Aortic smooth muscle cell (primary cell): ENCODE data around the gene MERTK. TPM values are rescaled to one million over a fixed set of nuclear protein-coding genes. Genes with fewer than 3 reads are reported as not detected.

Experiments
- total RNA-seq: library from RNA; depleted of rRNA; stranded (reverse); fragments of >200 nt; gene quantifications from 2 replicates; pipeline ENCODE4 v1.2.3, GENCODE V29; 2014

MERTK gene
- total RNA-seq: 4.9 and 5.4 TPM in 2 replicates

DNA sequence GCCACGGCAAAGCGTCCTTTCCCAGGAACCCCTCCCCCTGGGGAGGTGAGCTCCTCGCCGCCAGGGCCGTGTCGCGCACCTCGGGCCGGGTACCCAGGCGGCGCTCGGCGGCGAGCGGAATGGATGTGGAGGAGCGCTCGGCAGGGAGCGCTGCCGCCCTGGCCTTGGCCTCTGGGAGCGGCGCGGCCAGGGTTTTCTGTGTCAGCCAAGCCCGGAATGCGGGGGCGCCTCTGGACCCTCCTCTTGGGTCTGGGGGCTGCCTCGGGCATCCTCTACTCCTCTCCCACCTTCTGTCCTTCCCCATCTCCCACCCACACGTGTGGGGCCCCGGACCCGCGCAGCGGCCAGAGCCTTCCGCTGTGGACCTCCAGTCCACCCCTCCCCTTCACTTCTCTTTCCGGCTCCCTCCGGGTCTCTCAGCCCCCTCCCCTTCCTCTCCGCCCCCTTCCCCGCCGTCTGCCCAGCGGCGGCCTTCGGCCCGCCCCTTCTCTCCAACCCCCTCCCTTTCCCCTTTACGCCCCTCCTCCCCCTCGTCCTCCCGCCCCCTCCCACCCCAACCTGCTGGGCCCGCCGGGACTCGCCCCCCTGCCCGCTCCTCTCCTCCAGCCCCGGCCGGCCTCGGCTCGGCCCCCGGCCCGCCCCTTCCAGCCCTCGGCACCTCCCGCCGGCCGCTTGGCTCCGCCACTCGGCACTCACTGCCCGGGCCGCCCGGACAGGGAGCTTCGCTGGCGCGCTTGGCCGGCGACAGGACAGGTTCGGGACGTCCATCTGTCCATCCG is at the start of gene MERTK:
MERTK (plus strand) TSS at position 684 of the 779 bp plus-strand sequence. CDS start 129 bp downstream, outside the sequence.

GRCh38 chr2:111883661-111884591 is 14.5 kb upstream of the MERTK start, which contains the start of gene ANAPC1:
ANAPC1 (minus strand) TSS chr2:111884193; CDS start chr2:111880825, 3,368 bp downstream.

GRCh38 chr2:112054847-112055729 is 156.7 kb downstream of the MERTK start, which contains the start of gene TMEM87B:
TMEM87B (plus strand) TSS chr2:112055269; CDS start chr2:112055592, 323 bp downstream.

Other genes starting within 250 kb of the MERTK start
- 38.2 and 48.9 TPM in 2 replicates for gene ANAPC1, start 14.4 kb upstream of the MERTK start, total RNA-seq
- 17.8 and 25.9 TPM in 2 replicates for gene TMEM87B, start 156.7 kb downstream of the MERTK start, total RNA-seq
- gene FBLN7, start 239.8 kb downstream of the MERTK start, total RNA-seq: 4.4 and 8.0 TPM in 2 replicates